Measurements from ENCODE around the gene MYOZ3.

GRCh38 chr5:150648294-150649107 is 12.6 kb upstream of the MYOZ3 start:
- TF ChIP-seq, protein P1, sequence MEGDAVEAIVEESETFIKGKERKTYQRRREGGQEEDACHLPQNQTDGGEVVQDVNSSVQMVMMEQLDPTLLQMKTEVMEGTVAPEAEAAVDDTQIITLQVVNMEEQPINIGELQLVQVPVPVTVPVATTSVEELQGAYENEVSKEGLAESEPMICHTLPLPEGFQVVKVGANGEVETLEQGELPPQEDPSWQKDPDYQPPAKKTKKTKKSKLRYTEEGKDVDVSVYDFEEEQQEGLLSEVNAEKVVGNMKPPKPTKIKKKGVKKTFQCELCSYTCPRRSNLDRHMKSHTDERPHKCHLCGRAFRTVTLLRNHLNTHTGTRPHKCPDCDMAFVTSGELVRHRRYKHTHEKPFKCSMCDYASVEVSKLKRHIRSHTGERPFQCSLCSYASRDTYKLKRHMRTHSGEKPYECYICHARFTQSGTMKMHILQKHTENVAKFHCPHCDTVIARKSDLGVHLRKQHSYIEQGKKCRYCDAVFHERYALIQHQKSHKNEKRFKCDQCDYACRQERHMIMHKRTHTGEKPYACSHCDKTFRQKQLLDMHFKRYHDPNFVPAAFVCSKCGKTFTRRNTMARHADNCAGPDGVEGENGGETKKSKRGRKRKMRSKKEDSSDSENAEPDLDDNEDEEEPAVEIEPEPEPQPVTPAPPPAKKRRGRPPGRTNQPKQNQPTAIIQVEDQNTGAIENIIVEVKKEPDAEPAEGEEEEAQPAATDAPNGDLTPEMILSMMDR (IDR thresholded peaks at IDR 0.05; ENCODE audit: low read depth, low read length): no peak
- no peak for TF ChIP-seq EZH2phosphoT487 (IDR thresholded peaks at IDR 0.05; ENCODE audit: low read depth)

Measured in OCI-LY3 (cell line).